ENCODE measurements around the gene ACTL10.

The ACTL10 gene

DNA sequence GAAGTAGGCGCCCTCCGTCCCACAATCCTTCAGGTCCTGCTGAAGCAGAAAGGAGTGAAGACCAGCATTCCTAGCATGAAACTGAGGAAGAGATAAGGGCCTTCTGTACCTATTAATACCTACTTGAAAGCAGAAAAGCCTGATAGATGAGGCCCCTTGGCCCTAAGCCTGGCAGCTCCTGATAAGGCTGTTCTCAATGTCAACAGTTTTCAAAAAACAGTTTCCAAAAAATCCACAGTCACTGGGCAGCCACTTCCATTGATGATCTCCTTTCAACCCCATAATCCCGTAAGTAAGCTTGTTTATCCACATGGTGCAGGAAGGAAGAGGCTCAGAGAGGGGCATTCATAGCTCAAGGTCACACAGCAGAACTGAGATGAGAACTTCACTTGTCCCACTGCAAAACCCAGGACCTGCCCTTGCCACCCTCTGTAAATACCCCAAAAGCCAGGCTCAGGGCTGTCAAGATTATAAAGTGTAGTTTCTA lies 22.2 kb downstream of the ACTL10 start:
- TF ChIP-seq, protein P1, sequence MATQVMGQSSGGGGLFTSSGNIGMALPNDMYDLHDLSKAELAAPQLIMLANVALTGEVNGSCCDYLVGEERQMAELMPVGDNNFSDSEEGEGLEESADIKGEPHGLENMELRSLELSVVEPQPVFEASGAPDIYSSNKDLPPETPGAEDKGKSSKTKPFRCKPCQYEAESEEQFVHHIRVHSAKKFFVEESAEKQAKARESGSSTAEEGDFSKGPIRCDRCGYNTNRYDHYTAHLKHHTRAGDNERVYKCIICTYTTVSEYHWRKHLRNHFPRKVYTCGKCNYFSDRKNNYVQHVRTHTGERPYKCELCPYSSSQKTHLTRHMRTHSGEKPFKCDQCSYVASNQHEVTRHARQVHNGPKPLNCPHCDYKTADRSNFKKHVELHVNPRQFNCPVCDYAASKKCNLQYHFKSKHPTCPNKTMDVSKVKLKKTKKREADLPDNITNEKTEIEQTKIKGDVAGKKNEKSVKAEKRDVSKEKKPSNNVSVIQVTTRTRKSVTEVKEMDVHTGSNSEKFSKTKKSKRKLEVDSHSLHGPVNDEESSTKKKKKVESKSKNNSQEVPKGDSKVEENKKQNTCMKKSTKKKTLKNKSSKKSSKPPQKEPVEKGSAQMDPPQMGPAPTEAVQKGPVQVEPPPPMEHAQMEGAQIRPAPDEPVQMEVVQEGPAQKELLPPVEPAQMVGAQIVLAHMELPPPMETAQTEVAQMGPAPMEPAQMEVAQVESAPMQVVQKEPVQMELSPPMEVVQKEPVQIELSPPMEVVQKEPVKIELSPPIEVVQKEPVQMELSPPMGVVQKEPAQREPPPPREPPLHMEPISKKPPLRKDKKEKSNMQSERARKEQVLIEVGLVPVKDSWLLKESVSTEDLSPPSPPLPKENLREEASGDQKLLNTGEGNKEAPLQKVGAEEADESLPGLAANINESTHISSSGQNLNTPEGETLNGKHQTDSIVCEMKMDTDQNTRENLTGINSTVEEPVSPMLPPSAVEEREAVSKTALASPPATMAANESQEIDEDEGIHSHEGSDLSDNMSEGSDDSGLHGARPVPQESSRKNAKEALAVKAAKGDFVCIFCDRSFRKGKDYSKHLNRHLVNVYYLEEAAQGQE (IDR thresholded peaks at IDR 0.05; ENCODE audit: low read depth) = no peak
- TF ChIP-seq RAD21 (IDR thresholded peaks at IDR 0.05; ENCODE audit: low read depth) = no peak

- TF ChIP-seq TAF1 (IDR thresholded peaks at IDR 0.05; ENCODE audit: low read depth) (no peak), CEBPB (IDR thresholded peaks at IDR 0.05) (no peak), FOXM1 (IDR thresholded peaks at IDR 0.05; ENCODE audit: borderline replicate concordance, low read depth) (no peak), MAX (IDR thresholded peaks at IDR 0.05) (no peak), ZBTB7A (IDR thresholded peaks at IDR 0.05; ENCODE audit: low read depth) (no peak), TEAD4 (IDR thresholded peaks at IDR 0.05) (no peak), EGR1 (IDR thresholded peaks at IDR 0.05) (no peak), NFIC (IDR thresholded peaks at IDR 0.05) (no peak), RAD21 (IDR thresholded peaks at IDR 0.05; ENCODE audit: low read depth) (no peak), EP300 (IDR thresholded peaks at IDR 0.05; ENCODE audit: borderline replicate concordance) (no peak), CREB1 (IDR thresholded peaks at IDR 0.05; ENCODE audit: low read depth) (no peak)
These were observed 22.8 kb downstream of the ACTL10 start for GRCh38 chr20:33689493-33689892.

DNA sequence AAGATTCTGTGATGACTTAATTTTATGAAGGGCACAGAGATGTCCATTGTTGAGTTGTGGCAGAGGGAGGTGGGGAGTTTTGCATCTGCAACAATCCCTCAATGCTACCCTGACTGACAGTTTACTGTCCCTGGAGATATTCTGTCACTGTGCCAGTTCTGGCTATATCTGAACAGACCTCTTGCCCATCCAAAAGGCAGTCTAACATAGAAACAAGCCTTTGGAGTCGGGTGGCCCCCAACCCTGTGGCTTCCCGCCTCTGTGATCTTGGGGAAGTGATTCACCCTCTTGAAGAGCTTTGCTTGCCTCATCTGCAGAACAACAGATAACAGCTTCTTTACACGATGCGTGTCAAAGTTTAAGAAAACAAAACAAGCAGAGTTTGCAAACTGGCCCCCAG lies 23.2 kb downstream of the ACTL10 start:
- no peak for TF ChIP-seq MAX (IDR thresholded peaks at IDR 0.05)
- no peak for TF ChIP-seq RAD21 (IDR thresholded peaks at IDR 0.05; ENCODE audit: low read depth)
- no peak for TF ChIP-seq USF1 (IDR thresholded peaks at IDR 0.05)
- TF ChIP-seq ZBTB7A (IDR thresholded peaks at IDR 0.05; ENCODE audit: low read depth) = no peak
- no peak for TF ChIP-seq TAF1 (IDR thresholded peaks at IDR 0.05; ENCODE audit: low read depth)
- no peak for TF ChIP-seq TCF12 (IDR thresholded peaks at IDR 0.05; ENCODE audit: low read depth)
- TF ChIP-seq FOXM1 (IDR thresholded peaks at IDR 0.05; ENCODE audit: borderline replicate concordance, low read depth) = no peak
- no peak for TF ChIP-seq YY1 (IDR thresholded peaks at IDR 0.05; ENCODE audit: low read depth)
- no peak for TF ChIP-seq EP300 (IDR thresholded peaks at IDR 0.05; ENCODE audit: borderline replicate concordance)
- TF ChIP-seq EGR1 (IDR thresholded peaks at IDR 0.05) = no peak
- TF ChIP-seq CEBPB (IDR thresholded peaks at IDR 0.05) = no peak
- TF ChIP-seq NFIC (IDR thresholded peaks at IDR 0.05) = no peak
- TF ChIP-seq, protein P1 (IDR thresholded peaks at IDR 0.05; ENCODE audit: low read depth) = no peak
- no peak for TF ChIP-seq TEAD4 (IDR thresholded peaks at IDR 0.05)

- TF ChIP-seq CREB1 (IDR thresholded peaks at IDR 0.05; ENCODE audit: low read depth) (peak; percentile 36; the same call in 1 of the 2 replicates), ZBTB7A (IDR thresholded peaks at IDR 0.05; ENCODE audit: low read depth) (no peak), RAD21 (IDR thresholded peaks at IDR 0.05; ENCODE audit: low read depth) (no peak)
- TF ChIP-seq, protein P1 (IDR thresholded peaks at IDR 0.05; ENCODE audit: low read depth) = no peak
These were observed 26.5 kb downstream of the ACTL10 start for GRCh38 chr20:33693289-33693688.

DNA sequence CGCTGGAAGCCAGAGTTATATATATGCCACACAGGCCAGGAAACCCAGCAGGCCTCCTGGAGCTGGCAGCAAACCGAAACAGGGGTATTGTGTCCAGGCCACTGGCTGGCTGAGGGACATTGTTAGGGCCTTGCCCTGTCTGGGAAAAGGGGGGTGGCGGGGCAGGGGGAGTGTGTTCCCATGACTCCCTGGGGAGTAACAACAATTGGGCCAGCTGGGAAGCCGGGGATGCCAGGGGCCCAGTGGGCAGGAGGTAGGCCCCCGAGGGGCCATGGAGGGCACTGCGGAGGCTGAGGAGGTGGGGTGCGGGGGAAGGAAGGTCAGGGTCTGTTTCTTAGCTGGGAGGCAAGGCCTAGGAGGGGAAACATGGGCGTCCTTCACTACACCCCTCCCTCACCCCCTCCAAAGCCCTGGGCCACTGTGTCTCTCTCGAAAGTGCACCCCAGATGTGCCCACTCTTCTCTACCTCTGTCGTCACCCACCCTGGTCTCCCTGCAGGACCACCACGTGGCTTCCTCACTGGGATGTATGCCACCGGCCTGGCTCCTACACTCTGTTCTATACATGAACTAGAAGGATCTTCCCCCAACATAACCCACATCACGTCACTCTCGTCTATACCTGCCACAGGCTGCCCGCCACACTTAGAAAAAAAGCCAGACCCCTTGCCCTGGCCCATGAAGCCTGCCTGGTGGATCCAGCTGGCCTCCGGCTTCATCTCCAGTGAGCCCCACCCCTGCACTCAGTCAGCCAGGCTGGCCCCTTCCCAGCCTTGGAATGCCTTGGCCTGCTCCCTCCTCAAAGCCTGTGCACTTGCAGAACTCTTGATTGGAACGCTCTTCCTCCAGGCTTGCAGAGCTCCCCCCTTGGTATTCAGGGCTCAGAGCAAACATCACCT lies 27.2 kb downstream of the ACTL10 start:
- TF ChIP-seq CEBPB (IDR thresholded peaks at IDR 0.05) (no peak), USF1 (IDR thresholded peaks at IDR 0.05) (no peak), NFIC (IDR thresholded peaks at IDR 0.05) (peak; percentile 92), TCF12 (IDR thresholded peaks at IDR 0.05; ENCODE audit: low read depth) (peak; percentile 98), TAF1 (IDR thresholded peaks at IDR 0.05; ENCODE audit: low read depth) (no peak), YY1 (IDR thresholded peaks at IDR 0.05; ENCODE audit: low read depth) (no peak), ZBTB7A (IDR thresholded peaks at IDR 0.05; ENCODE audit: low read depth) (peak; percentile 81), EP300 (IDR thresholded peaks at IDR 0.05; ENCODE audit: borderline replicate concordance) (peak; percentile 97), EGR1 (IDR thresholded peaks at IDR 0.05) (peak; percentile 73; the same call in 1 of the 2 replicates), RAD21 (IDR thresholded peaks at IDR 0.05; ENCODE audit: low read depth) (no peak; the same call in 1 of the 2 replicates), MAX (IDR thresholded peaks at IDR 0.05) (peak; percentile 80), FOXM1 (IDR thresholded peaks at IDR 0.05; ENCODE audit: borderline replicate concordance, low read depth) (peak; percentile 86), CREB1 (IDR thresholded peaks at IDR 0.05; ENCODE audit: low read depth) (no peak), TEAD4 (IDR thresholded peaks at IDR 0.05) (peak; percentile 79)
- TF ChIP-seq, protein P1 (IDR thresholded peaks at IDR 0.05; ENCODE audit: low read depth) = no peak

Data from Ishikawa (cell line).